NCI-H524 treated with DMSO at 0.1 percent for 48 hours (cell line): ENCODE results near the gene PCCA.
"Not testable (repeated sequence)": the region's sequence is repeated elsewhere in the genome, so short reads cannot be mapped to it uniquely, and the experiment has no call there.

ENCODE experiments used
- DNase-seq: peaks from one replicate; lab custom pipeline; 2025; lab: John Stamatoyannopoulos, UW

Gene PCCA

GRCh38 chr13:100547791-100548201 is 458.9 kb downstream of the PCCA start:
- DNase-seq, result no peak

DNA sequence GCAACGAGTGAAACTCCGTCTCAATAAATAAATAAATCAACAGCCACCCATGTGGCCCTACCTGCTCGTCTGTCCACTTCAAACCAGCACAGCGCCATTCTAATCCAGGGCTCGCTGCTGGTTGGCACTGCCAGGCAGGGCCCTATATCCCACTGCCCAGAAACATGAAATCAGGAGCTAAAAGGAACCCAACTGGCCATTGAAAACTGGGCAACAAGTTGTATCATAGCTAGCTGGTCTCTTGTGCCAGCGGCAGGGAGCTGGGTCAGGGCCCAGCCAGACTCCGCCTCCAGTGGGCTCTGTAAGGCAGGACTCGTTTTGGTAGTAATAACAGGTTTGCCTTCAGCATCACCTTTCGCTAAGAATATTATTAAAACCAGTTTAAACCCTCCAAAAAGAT is 460.4 kb downstream of the PCCA start:
- no peak for DNase-seq

DNA sequence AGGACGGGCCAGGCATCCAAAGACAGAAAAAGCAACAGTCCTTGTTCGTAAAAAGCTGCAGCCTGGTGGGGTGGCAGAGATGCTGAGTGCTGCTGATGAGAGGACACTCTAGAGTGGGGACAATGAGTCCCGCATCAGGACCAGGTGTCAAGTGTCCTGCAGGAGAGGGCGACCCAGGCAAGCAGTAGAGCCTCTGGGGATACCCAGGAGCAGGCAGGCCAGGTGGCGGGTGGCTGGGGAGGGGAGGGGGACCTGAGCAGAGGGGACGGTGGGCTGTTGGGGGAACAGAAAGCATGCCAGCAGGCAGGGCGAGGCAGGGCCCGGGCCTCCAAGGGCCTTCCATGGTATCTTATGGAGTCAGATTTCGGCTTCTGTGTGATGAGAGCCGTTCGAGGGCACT is 463.9 kb downstream of the PCCA start:
- DNase-seq, result no peak

DNA sequence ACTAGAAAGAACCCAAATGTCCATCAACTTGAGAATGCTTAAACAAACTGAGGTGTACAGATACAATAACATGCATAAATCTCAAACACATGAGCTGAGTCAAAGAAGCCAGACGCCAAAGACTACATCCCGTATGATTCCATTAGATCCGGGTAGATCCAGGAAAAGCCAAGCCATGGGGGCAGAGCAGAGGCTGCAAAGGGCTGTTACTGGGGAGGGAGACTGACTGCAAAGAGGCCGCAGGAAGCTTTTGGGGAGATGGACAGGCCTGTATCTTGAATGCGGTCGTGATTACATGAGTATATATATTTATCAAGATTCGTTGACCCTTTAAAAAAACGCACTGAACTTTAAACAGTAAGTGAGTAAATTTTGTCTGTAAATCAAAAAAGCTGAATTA is 471.0 kb downstream of the PCCA start:
- no peak for DNase-seq

GRCh38 chr13:100560498-100561157 is 471.7 kb downstream of the PCCA start:
- DNase-seq, result no peak

DNA sequence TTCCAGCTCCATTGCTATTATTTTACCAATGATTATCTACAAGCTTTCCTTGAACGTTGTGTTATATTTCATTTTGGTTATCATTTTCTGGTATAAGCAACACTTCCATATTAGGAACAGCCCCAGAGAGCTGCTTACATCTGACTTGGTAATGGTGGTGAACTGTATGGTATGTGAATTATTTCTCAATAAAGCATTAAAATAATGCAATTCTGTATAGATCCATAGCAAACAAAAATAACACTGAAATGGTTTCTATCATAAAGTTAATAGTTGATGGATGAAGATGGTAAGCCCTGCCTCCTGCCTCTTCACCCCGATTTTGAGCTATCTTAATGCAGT is 472.2 kb downstream of the PCCA start:
- DNase-seq, result no peak

DNA sequence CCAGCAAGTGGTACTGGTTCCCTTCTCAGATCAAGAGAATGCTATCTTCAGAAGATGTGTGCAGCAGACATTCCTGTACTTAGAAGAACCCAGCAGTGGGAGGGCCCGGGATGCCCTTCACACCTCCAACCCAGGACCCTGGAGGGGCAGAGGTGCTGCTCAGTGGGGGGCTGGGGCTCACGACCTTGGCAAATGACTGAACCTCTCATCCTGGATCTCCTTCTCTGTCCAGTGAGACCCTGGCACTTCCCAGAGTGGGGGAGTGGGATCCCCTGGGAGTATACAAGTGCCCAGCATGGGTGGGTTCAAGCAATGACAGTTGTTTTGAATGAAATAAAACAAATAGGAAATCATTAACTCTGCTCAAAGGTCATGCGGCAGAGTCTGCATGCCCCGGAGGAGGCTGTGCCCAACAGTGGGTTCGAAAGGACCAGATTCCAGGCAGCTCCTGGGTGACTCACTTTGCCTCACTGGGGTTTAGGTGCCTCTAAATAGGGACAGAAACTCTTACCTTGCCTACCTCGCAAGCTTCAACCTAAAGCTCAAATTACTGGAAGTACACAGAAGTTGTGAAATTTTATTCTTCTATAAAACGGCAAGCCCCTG is 472.8 kb downstream of the PCCA start:
- DNase-seq, result no peak

DNA sequence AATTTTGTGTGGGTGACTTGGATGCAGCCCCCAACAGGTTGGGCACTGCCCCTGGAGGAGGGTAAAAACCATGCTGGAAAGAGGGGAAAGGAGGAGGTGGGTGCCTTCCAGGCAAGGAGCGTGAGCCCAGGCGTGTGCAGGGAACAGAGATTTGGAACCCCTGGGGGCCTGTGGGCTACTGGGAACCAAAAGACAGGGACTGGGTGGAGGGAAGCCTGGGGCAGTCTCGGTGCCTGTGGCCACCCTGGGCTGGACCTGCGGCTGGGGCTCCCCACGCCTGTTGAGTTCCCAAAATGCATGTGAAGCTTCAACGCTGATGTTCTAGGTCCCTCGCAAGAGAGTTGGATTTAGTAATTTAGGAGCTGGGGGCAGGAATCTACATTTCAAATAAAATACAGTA is 474.9 kb downstream of the PCCA start:
- DNase-seq, result no peak

- no peak for DNase-seq
Observed at GRCh38 chr13:100564444-100565223, 475.7 kb downstream of the PCCA start.

GRCh38 chr13:100565286-100565685 is 476.4 kb downstream of the PCCA start:
- DNase-seq, result no peak

DNA sequence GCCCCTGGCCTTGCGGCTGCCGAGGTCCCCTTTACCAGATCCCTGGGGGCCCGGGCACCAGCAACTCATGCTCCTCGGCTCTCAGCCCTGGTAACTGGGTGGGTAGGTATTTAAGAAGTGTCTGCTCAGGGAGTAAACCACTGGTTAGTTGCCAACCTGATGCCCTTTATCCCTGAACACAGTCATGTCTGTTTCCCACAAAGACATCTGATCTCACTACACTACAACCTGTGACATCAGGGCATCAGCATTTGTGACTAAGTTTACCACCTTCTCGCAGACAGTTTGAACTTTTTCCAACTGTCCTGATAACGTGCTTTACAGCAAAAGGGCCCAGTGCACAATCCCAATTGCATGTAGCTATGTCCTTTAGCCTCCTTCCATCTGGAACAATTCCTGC is 477.6 kb downstream of the PCCA start:
- no peak for DNase-seq

- peak; percentile 6 for DNase-seq
Observed at GRCh38 chr13:100573121-100573520, 484.2 kb downstream of the PCCA start.

DNA sequence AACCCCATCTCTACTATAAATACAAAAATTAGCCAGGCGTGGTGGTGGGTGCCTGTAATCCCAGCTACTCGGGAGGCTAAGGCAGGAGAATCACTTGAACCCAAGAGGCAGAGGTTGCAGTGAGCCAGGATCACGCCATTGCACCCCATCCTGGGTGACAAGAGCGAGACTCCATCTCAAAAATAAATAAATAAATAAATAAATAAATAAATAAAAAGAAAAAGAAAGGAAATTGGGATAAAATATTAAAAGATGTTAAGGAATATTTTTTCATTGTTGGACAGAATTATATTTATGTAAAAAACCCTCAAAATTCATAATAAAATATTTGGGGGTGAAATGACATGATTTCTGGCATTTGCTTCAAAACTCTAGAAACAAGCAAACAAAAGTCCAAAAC is 488.3 kb downstream of the PCCA start:
- DNase-seq, result not testable (repeated sequence)
